HG03442 (cell line): ENCODE data around the gene EDDM3A.
"Not testable (repeated sequence)": the region's sequence is repeated elsewhere in the genome, so short reads cannot be mapped to it uniquely, and the experiment has no call there.

ENCODE experiments used
- ATAC-seq: cut with Tn5 transposase; IDR thresholded peaks from one replicate; pipeline ENCODE4 v1.9.1; 2021; ENCODE audit warnings: mild to moderate bottlenecking, moderate library complexity; ENCODE audit not compliant: unreplicated experiment

The EDDM3A gene

GRCh38 chr14:20745571-20746358 is at the start of gene EDDM3A:
Gene EDDM3A, plus strand, starts transcription at chr14:20745887. Its CDS starts 1,694 bp downstream, at chr14:20747581.
- no peak for ATAC-seq

GRCh38 chr14:20696764-20697163 is 48.9 kb upstream of the EDDM3A start:
- ATAC-seq, result no peak

GRCh38 chr14:20697273-20698017 is 48.2 kb upstream of the EDDM3A start:
- ATAC-seq, result peak; percentile 47

- ATAC-seq, result no peak
These were observed 47.7 kb upstream of the EDDM3A start for GRCh38 chr14:20698018-20698329.

GRCh38 chr14:20698934-20699333 is 46.8 kb upstream of the EDDM3A start:
- no peak for ATAC-seq

GRCh38 chr14:20699931-20700330 is 45.8 kb upstream of the EDDM3A start:
- no peak for ATAC-seq

- ATAC-seq, result not testable (repeated sequence)
These were observed 44.7 kb upstream of the EDDM3A start for GRCh38 chr14:20700965-20701364.

GRCh38 chr14:20706657-20707355 is 38.9 kb upstream of the EDDM3A start:
- ATAC-seq, result no peak

GRCh38 chr14:20707622-20708021 is 38.1 kb upstream of the EDDM3A start:
- ATAC-seq, result no peak

- no peak for ATAC-seq
These were observed 34.4 kb upstream of the EDDM3A start for GRCh38 chr14:20711261-20711660.

- ATAC-seq, result no peak
These were observed 34.0 kb upstream of the EDDM3A start for GRCh38 chr14:20711685-20712084.

- ATAC-seq, result no peak
These were observed 32.8 kb upstream of the EDDM3A start for GRCh38 chr14:20712904-20713303.

GRCh38 chr14:20714593-20715250 is 31.0 kb upstream of the EDDM3A start:
- no peak for ATAC-seq

GRCh38 chr14:20719777-20720176 is 25.9 kb upstream of the EDDM3A start:
- no peak for ATAC-seq

- ATAC-seq, result no peak
These were observed 24.9 kb upstream of the EDDM3A start for GRCh38 chr14:20720741-20721140.

GRCh38 chr14:20722016-20722415 is 23.7 kb upstream of the EDDM3A start:
- ATAC-seq, result no peak

GRCh38 chr14:20723488-20723887 is 22.2 kb upstream of the EDDM3A start:
- ATAC-seq, result no peak

- not testable (repeated sequence) for ATAC-seq
These were observed 19.6 kb upstream of the EDDM3A start for GRCh38 chr14:20726121-20726520.

- ATAC-seq, result no peak
These were observed 19.2 kb upstream of the EDDM3A start for GRCh38 chr14:20726531-20726930.

- no peak for ATAC-seq
These were observed 14.8 kb upstream of the EDDM3A start for GRCh38 chr14:20730891-20731290.

- ATAC-seq, result no peak
These were observed 13.2 kb upstream of the EDDM3A start for GRCh38 chr14:20732477-20732876.
